Suppressor macrophage treated with lipopolysaccharide for 4 hours (primary cell): ENCODE results near the gene CRB2.
A peak's percentile ranks its signal among the peaks of the same experiment; 100 is the strongest.

Experiments
- DNase-seq: peaks from one replicate; pipeline ENCODE4 v3.0.0-alpha.2; 2020

CRB2 gene

GRCh38 chr9:123365881-123366528 lies 10.0 kb downstream of the CRB2 start:
- no peak for DNase-seq

- DNase-seq, result no peak
Observed at GRCh38 chr9:123368023-123368422, 12.0 kb downstream of the CRB2 start.

- DNase-seq, result no peak
Observed at GRCh38 chr9:123368536-123369153, 12.6 kb downstream of the CRB2 start.

GRCh38 chr9:123369296-123369695 lies 13.3 kb downstream of the CRB2 start:
- DNase-seq, result no peak

GRCh38 chr9:123370108-123370507 lies 14.1 kb downstream of the CRB2 start:
- DNase-seq, result no peak

- no peak for DNase-seq
Observed at GRCh38 chr9:123370526-123371227, 14.7 kb downstream of the CRB2 start.

GRCh38 chr9:123371228-123371584 lies 15.2 kb downstream of the CRB2 start:
- DNase-seq, result no peak

GRCh38 chr9:123371805-123372590 lies 16.0 kb downstream of the CRB2 start:
- DNase-seq, result no peak

GRCh38 chr9:123372766-123373446 lies 16.9 kb downstream of the CRB2 start:
- no peak for DNase-seq

GRCh38 chr9:123373447-123373923 lies 17.5 kb downstream of the CRB2 start:
- no peak for DNase-seq

- DNase-seq, result no peak
Observed at GRCh38 chr9:123373946-123374345, 17.9 kb downstream of the CRB2 start.

- peak; percentile 16 for DNase-seq
Observed at GRCh38 chr9:123375469-123376132, 19.6 kb downstream of the CRB2 start.

- no peak for DNase-seq
Observed at GRCh38 chr9:123376218-123377071, 20.4 kb downstream of the CRB2 start.

- DNase-seq, result no peak
Observed at GRCh38 chr9:123377211-123377971, 21.4 kb downstream of the CRB2 start.

- no peak for DNase-seq
Observed at GRCh38 chr9:123378025-123378424, 22.0 kb downstream of the CRB2 start.

GRCh38 chr9:123378956-123379660 lies 23.1 kb downstream of the CRB2 start:
- no peak for DNase-seq

GRCh38 chr9:123380852-123381705 lies 25.1 kb downstream of the CRB2 start:
- DNase-seq, result no peak

GRCh38 chr9:123382653-123383511 lies 26.9 kb downstream of the CRB2 start:
- DNase-seq, result no peak
